Chondrocyte (in vitro differentiated cells): Measurements from ENCODE around the gene NPAT. TPM values are rescaled to one million over a fixed set of nuclear protein-coding genes. Genes with fewer than 3 reads are reported as not detected.

ENCODE experiments used
- DNase-seq: peaks from one replicate; pipeline ENCODE4 v3.0.0; 2021; ENCODE audit warnings: mixed read lengths, low spot score
- H3K27ac Mint-ChIP-seq: one replicate; pipeline ENCODE4 v1.8.0; 2021; ENCODE audit warnings: mild to moderate bottlenecking, moderate library complexity, mixed read lengths; ENCODE audit not compliant: unreplicated experiment
- H3K27me3 Mint-ChIP-seq: 2 replicates; pipeline ENCODE4 v1.8.0; 2021; ENCODE audit warnings: low read depth, mixed read lengths
- H3K36me3 Mint-ChIP-seq: 2 replicates; pipeline ENCODE4 v1.8.0; 2021; ENCODE audit warnings: low read depth, mixed read lengths
- H3K4me1 Mint-ChIP-seq: 2 replicates; pipeline ENCODE4 v1.8.0; 2021; ENCODE audit warnings: low read depth, mild to moderate bottlenecking, mixed read lengths
- H3K4me3 Mint-ChIP-seq: one replicate; pipeline ENCODE4 v1.8.0; 2021; ENCODE audit warnings: mild to moderate bottlenecking, moderate library complexity, mixed read lengths; ENCODE audit not compliant: unreplicated experiment
- H3K9me3 Mint-ChIP-seq: 2 replicates; pipeline ENCODE4 v1.8.0; 2021; ENCODE audit warnings: low read depth, mixed read lengths
- CTCF ChIP-seq: fragments of 200-600 bp; sonication (generic); IDR thresholded peaks from 2 replicates; pipeline ENCODE4 v1.5.0; 2021; ENCODE audit warnings: antibody characterized with exemption, mild to moderate bottlenecking, moderate library complexity
- total RNA-seq: library from RNA; stranded (reverse); gene quantifications from 3 replicates; pipeline ENCODE4 v1.2.1, GENCODE V29; 2021

Gene NPAT
- total RNA-seq, 1 donor from 2014 or later, result 9.7 TPM

- H3K27ac Mint-ChIP-seq, result no peak overlapping the region
- H3K27me3 Mint-ChIP-seq, result no peaks in the 10 kb centered on the region
- no peak for TF ChIP-seq CTCF
- DNase-seq, result no peak
- H3K36me3 Mint-ChIP-seq, result peaks cover 20% of the 10 kb centered on the region
- no peak overlapping the region for H3K4me3 Mint-ChIP-seq
- H3K4me1 Mint-ChIP-seq, result no peaks in the 10 kb centered on the region
- no peaks in the 10 kb centered on the region for H3K9me3 Mint-ChIP-seq
Observed at GRCh38 chr11:108242422-108242821, 20.0 kb upstream of the NPAT start.

- TF ChIP-seq CTCF, result no peak
Observed at GRCh38 chr11:108241330-108242037, 19.0 kb upstream of the NPAT start.

GRCh38 chr11:108239076-108239475, 16.6 kb upstream of the NPAT start:
- no peaks in the 10 kb centered on the region for H3K27me3 Mint-ChIP-seq
- H3K4me3 Mint-ChIP-seq, result no peak overlapping the region
- no peaks in the 10 kb centered on the region for H3K4me1 Mint-ChIP-seq
- H3K9me3 Mint-ChIP-seq, result no peaks in the 10 kb centered on the region
- H3K27ac Mint-ChIP-seq, result no peak overlapping the region
- DNase-seq, result no peak
- TF ChIP-seq CTCF, result no peak
- H3K36me3 Mint-ChIP-seq, result peaks cover 22% of the 10 kb centered on the region

More at GRCh38 chr11:108241330-108242037, 19.0 kb upstream of the NPAT start:
- DNase-seq, result no peak
- Mint-ChIP-seq H3K27ac (no peak overlapping the region), H3K9me3 (no peaks in the 10 kb centered on the region), H3K4me1 (no peaks in the 10 kb centered on the region), H3K36me3 (peaks cover 21% of the 10 kb centered on the region), H3K27me3 (no peaks in the 10 kb centered on the region), H3K4me3 (no peak overlapping the region)

- no peaks in the 10 kb centered on the region for H3K27me3 Mint-ChIP-seq
- H3K9me3 Mint-ChIP-seq, result no peaks in the 10 kb centered on the region
- no peak overlapping the region for H3K27ac Mint-ChIP-seq
- H3K4me3 Mint-ChIP-seq, result no peak overlapping the region
- peaks cover 23% of the 10 kb centered on the region for H3K36me3 Mint-ChIP-seq
- no peak for TF ChIP-seq CTCF
- DNase-seq, result no peak
- H3K4me1 Mint-ChIP-seq, result no peaks in the 10 kb centered on the region
Observed at GRCh38 chr11:108237058-108237481, 14.6 kb upstream of the NPAT start.

GRCh38 chr11:108235633-108236032, 13.2 kb upstream of the NPAT start:
- no peak for DNase-seq
- Mint-ChIP-seq H3K27ac (no peak overlapping the region), H3K4me1 (no peaks in the 10 kb centered on the region), H3K4me3 (no peak overlapping the region), H3K27me3 (no peaks in the 10 kb centered on the region), H3K36me3 (peaks cover 26% of the 10 kb centered on the region), H3K9me3 (no peaks in the 10 kb centered on the region)
- no peak for TF ChIP-seq CTCF
